AG10803 (cell line): ENCODE results near the gene SMAD4.

Source experiments
- DNase-seq: peaks from one replicate; pipeline ENCODE4 v3.0.0; 2010; ENCODE audit warnings: low read depth
- H3K4me3 ChIP-seq: 2 replicates; pipeline ENCODE4 v1.5.1; 2011; ENCODE audit warnings: mild to moderate bottlenecking, low read length, control low read depth
- TF ChIP-seq, protein P1 (sequence below): conservative IDR thresholded peaks from 2 replicates; pipeline ENCODE4 v1.5.1; 2011; ENCODE audit warnings: mild to moderate bottlenecking, low read length, control low read depth, inconsistent platforms

The SMAD4 gene

DNA sequence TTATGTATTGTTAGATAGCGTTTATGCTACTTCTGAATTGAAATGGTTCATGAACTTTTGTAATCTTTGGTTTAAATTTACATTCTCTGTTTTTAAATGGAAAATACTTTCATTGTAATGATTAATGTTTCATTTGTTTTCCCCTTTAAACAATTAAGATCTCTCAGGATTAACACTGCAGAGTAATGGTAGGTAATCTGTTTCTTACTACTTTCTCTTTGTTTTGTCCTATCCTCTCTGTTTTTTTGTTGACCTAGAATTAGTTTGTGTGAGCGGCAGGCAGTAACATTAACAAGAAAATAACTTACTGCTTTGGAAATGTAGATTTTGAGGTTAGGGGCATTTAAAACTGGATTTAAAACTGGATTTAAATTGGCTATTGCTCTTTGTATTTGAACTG, 19.1 kb downstream of the SMAD4 start:
- no peak for DNase-seq
- TF ChIP-seq, protein P1, sequence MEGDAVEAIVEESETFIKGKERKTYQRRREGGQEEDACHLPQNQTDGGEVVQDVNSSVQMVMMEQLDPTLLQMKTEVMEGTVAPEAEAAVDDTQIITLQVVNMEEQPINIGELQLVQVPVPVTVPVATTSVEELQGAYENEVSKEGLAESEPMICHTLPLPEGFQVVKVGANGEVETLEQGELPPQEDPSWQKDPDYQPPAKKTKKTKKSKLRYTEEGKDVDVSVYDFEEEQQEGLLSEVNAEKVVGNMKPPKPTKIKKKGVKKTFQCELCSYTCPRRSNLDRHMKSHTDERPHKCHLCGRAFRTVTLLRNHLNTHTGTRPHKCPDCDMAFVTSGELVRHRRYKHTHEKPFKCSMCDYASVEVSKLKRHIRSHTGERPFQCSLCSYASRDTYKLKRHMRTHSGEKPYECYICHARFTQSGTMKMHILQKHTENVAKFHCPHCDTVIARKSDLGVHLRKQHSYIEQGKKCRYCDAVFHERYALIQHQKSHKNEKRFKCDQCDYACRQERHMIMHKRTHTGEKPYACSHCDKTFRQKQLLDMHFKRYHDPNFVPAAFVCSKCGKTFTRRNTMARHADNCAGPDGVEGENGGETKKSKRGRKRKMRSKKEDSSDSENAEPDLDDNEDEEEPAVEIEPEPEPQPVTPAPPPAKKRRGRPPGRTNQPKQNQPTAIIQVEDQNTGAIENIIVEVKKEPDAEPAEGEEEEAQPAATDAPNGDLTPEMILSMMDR: no peak

DNA sequence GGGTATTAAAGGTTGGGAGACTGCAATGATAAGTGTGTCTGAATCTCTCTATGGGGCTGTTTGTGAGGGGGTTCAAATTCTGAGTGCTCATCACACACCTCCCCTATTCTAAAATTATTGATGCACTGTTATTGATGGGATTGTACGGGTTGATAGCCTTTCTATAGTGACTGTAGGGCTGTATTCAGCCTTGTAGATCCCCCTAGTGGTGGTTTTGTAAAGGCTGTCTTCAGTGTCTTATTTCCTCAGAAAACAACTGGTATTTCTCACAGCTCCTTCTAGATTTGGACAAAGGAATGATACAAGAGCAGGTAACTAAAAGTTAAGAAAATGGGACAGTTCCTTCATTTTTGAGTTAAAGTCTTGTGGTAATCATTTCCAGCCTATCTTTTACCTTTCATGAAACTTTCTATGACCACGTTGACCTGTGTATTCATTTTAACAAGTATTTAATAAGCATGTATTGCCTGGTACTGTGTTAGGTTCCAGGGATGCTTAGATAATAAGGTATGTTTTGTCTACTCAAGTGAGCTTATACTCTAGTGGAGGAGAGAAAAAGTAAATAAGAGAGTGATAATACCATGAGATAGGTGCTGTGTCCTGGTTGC, 21.2 kb downstream of the SMAD4 start:
- peak; percentile 59 for DNase-seq
- TF ChIP-seq, protein P1: peak; percentile 92
- H3K4me3 ChIP-seq: no peak overlapping the region

More for the DNA sequence above, 19.1 kb downstream of the SMAD4 start:
- no peak overlapping the region for H3K4me3 ChIP-seq

DNA sequence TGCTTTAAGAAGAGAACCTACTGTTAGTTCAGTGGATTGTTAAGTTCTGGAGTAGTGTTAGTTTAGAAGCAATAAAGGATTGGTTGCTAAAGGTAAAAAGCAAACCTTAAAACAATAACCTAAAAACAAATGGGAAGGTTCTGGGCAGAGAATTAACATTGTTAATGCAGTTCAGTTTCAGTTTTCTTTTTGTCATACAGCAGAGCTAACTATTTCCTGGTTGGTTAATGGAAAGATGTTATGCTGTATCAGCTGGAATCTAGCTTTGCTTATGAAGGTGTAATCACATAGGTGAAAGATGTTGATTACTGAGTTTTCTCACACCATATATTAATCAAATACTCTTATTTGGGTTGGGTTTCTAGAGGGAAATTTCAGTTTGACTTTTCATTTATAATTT, 23.8 kb downstream of the SMAD4 start:
- DNase-seq: no peak
- TF ChIP-seq, protein P1: no peak
- H3K4me3 ChIP-seq: no peak overlapping the region

DNA sequence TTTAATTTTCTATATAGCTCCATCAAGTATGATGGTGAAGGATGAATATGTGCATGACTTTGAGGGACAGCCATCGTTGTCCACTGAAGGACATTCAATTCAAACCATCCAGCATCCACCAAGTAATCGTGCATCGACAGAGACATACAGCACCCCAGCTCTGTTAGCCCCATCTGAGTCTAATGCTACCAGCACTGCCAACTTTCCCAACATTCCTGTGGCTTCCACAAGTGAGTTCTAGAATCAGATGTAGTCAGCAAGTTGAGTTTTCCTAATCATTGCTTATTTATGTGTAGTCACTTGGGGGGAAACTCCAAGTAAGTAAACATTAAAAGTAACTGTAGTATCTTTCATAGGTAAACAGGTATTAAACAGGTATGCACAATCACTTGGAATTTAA, 24.8 kb downstream of the SMAD4 start:
- peak; percentile 64 for DNase-seq
- TF ChIP-seq, protein P1: no peak

DNA sequence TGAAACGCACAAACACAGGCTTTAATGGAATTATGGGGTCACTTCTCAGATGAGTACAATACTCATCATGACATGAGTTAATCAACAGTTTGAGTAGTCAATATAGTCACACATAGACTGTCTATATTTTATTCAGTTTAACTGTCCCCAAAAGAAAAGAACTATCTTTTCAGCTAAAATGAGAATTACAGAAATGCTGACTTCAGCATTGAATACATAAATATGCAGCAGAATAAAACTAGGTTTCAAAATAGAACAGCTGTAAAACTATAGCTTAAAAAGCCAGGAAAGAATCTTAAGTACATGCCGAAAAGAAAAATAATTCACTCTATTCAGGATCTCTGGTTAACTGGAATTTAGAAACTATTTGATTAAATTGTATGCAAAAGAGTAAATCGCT, 30.0 kb downstream of the SMAD4 start:
- no peak overlapping the region for H3K4me3 ChIP-seq
- DNase-seq: no peak
- TF ChIP-seq, protein P1: no peak

More for the DNA sequence above, 24.8 kb downstream of the SMAD4 start:
- no peak overlapping the region for H3K4me3 ChIP-seq

DNA sequence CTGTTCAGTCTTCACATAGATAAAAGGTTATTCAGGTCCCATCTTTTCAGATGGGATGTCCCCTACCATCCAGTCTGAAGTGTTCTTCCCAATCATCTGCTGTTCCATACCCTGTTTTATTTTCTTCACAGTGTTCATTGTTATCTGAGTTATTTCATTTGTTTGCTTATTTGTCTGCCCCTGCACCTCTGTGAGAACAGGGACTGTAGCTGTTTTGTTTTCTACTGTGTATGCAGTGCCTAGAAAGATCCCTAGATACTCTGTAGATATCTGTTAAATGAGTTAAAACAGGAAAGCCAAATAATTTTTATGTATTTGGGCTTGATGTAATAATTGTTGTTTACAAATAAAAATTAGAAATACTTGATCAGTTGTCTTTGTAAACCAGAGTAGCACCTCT, 34.2 kb downstream of the SMAD4 start:
- no peak overlapping the region for H3K4me3 ChIP-seq
- TF ChIP-seq, protein P1: no peak

DNA sequence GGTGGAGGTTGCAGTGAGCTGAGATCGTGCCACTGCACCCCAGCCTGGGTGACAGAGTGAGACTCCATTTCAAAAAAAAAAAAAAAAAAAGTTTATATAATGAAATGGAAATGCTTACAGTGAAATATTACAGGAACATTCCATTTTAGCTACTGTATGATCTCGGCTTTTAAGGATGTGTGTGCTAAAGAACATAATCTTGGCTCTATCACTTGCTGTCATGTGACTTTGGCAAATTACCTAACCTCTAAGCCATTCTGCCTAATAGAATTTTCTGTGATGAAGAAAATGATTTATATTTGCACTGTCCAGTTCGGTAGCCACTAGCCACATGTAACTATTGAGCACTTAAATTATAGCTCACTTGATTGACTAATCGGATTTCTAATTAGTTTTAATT, 36.3 kb downstream of the SMAD4 start:
- H3K4me3 ChIP-seq: no peak overlapping the region
- DNase-seq: peak; percentile 61
- TF ChIP-seq, protein P1: no peak

More for the DNA sequence above, 34.2 kb downstream of the SMAD4 start:
- no peak for DNase-seq
